Fibroblast of lung (primary cell): ENCODE results near the gene PAFAH1B2.

Experiments
- CTCF ChIP-seq, 2 donors: IDR thresholded peaks in 1 of 2; conservative IDR thresholded peaks in 1 of 2; 1 replicate in 1 of 2; 2 replicates in 1 of 2; pipeline ENCODE4 v1.5.1; 2011 to 2012; ENCODE audit warnings: low read length in 2 of 2, control low read depth in 1 of 2, inconsistent platforms in 1 of 2, low read depth in 1 of 2, mild to moderate bottlenecking in 1 of 2
- EZH2 ChIP-seq: IDR thresholded peaks from 2 replicates; pipeline ENCODE4 v1.5.1; 2012; ENCODE audit warnings: low read length, control low read depth, mild to moderate bottlenecking; ENCODE audit errors: missing control alignments

DNA sequence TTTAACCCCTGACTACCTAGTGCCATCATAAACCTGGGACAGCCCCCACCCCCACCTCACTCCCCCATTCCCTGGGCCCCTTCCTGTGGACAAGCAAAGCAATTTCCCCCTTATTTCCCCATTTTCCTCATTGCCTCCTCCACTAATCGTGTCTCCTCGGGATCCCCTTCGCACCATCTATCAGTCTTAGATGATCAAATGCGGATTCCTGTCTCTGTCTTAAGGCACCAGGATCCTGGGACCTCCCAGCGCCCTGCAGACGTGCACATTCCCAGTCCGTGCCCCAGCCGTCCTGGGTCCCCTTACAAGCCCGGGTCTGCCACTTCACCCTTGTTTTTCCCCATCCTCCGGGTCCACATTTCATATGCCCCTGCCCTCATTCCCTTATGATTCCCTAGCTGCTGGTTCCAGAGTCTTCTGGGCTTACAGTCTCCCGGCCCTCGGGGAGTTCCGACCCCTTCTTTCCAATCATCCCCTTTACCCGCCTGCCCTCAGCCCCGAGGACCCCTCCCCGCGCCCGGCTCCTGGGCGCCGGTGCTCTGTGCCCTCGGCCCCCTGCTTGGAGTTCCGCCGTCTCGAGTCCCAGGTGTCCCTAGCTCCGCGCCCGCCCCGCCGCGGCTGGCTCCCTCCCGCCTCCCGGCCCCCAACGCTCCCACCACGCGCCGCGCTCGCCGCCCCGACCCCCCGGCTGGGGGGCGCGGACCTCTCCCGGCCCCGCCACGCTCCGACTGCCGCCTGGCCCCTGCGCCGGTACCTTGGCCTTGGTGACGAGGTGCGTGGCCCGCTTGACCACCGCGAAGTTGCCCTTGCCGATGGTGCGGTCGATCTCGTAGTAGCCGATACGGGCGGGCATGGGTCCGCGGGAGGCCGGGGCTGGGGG, 46.5 kb upstream of the PAFAH1B2 start:
- TF ChIP-seq CTCF (conservative IDR thresholded peaks at IDR 0.05 in 1 of 2, IDR thresholded peaks at IDR 0.05 in 1 of 2; ENCODE audit: low read depth in 1 of 2, low read length in 2 of 2) (no peak), EZH2 (no peak)
